ENCODE results near the gene SLC47A1.

GRCh38 chr17:19596869-19597268, 63.2 kb downstream of the SLC47A1 start:
- TF ChIP-seq POLR2A (IDR thresholded peaks at IDR 0.05; ENCODE audit: low read length), result no peak
- TF ChIP-seq GATA1 (IDR thresholded peaks at IDR 0.05; ENCODE audit: low read depth, low read length), result no peak
